Measurements from ENCODE around the gene ERBB2. TPM values are rescaled to one million over a fixed set of nuclear protein-coding genes. Genes with fewer than 3 reads are reported as not detected.

Gene ERBB2
- total and polyA plus RNA-seq, 9 of the 15 experiments (the other 6 are each of a cell fraction or from before 2014, with no cell fraction given) = 0.74 to 5.6 (median 3.3) TPM

GRCh38 chr17:39763051-39763820, 63.4 kb downstream of the ERBB2 start:
- no peaks in the 10 kb centered on the region for H3K4me1 ChIP-seq (replicated peaks in 1 of 2; ENCODE audit: control insufficient read depth in 2 of 2, insufficient read depth in 2 of 2, low read length in 2 of 2)
- no peak overlapping the region for H3K9ac ChIP-seq (ENCODE audit: insufficient read depth in 1 of 2, low read depth in 2 of 2, low read length in 2 of 2)
- no peak overlapping the region for H3K27ac ChIP-seq (ENCODE audit: extremely low read depth, low read depth, low read length)
- ATAC-seq (no peak), FAIRE-seq (no peak), DNase-seq (ENCODE audit: extremely low read depth in 1 of 4, low spot score in 3 of 4) (no peak)
- intact Hi-C loops (cut with micrococcal nuclease) = no loop called here
- CTCF ChIA-PET (ENCODE audit: low intra/inter-chr PET ratio) = no interaction called here
- H2AFZ ChIP-seq (ENCODE audit: low read depth, low read length) = no peak overlapping the region
- no peaks in the 10 kb centered on the region for H3K9me3 ChIP-seq (replicated peaks; ENCODE audit: control insufficient read depth, insufficient read depth, low read depth, low read length)
- in situ Hi-C loops (cut with MboI) = no loop called here
- 11% methylated on average over 5 of the region's 5 CpGs for WGBS (ENCODE audit: insufficient coverage, low coverage, missing lambda C conversion rate)
- H3K4me3 ChIP-seq = no peak overlapping the region
- H3K36me3 ChIP-seq (ENCODE audit: control insufficient read depth, insufficient read depth, low read length) = no peaks in the 10 kb centered on the region
- no peaks in the 10 kb centered on the region for H3K79me2 ChIP-seq (ENCODE audit: control insufficient read depth, insufficient read depth, low read length)
- H3K27me3 ChIP-seq (ENCODE audit: control insufficient read depth in 2 of 2, insufficient read depth in 2 of 2, low read length in 2 of 2) = peaks cover 40 to 54% of the 10 kb centered on the region in 2 experiments
- TF ChIP-seq ZBTB33 (CRISPR knock-in tag; IDR thresholded peaks at IDR 0.05) = no peak
- peak; percentile 38 for TF ChIP-seq CBX8 (IDR thresholded peaks at IDR 0.05; ENCODE audit: borderline replicate concordance, extremely low read depth, low read depth, low read length, poor library complexity, severe bottlenecking)
- BruUV-seq (replicated peaks) = no TSS peak
- H4K20me1 ChIP-seq (replicated peaks; ENCODE audit: control insufficient read depth, insufficient read depth, low read length) = no peaks in the 10 kb centered on the region
- POLR2A ChIA-PET = interaction anchor here (1.1 to 1.2 kb wide), 2 partner anchors 10 to 113 kb away, joined by 3 to 6 read pairs; no protein-coding TSS in a partner anchor
- no peaks in the 10 kb centered on the region for H3K9me1 ChIP-seq (ENCODE audit: control insufficient read depth, insufficient read depth, low read length)
- H3K4me2 ChIP-seq (ENCODE audit: insufficient read depth, low read length) = no peak overlapping the region
